SK-N-MC (cell line): ENCODE measurements around the gene PEX11G.

Source experiments
- EZH2 ChIP-seq: fragments of 200-600 bp; sonication (generic); IDR thresholded peaks from one replicate; pipeline ENCODE4 v1.6.1; 2017; ENCODE audit warnings: antibody characterized with exemption
- POLR2AphosphoS5 ChIP-seq: IDR thresholded peaks from 2 replicates; pipeline ENCODE4 v1.6.1; 2012; ENCODE audit warnings: mild to moderate bottlenecking, low read depth, low read length, borderline replicate concordance

GRCh38 chr19:7426986-7427385 is 61.8 kb downstream of the PEX11G start:
- TF ChIP-seq POLR2AphosphoS5 (no peak), EZH2 (no peak)
